ENCODE measurements around the gene ZNF697.

ZNF697 gene

DNA sequence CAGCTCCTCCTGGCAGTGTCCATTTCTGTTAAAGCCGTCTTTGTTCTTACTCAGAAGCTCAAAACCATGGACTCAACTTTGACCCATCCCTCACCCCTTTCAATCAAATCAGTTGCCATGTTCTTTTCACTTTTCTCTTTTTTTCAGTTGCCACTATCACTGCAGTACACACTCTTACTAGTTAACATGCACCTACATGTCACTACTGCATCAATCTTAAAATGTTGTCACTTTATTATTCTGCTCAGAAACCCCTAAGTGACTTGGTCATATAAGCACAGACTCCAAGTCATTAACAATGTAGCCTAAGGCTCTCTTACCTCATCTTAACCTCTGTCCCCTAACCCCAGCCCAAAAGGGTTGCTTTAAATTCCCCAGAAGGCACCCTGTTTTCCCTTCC, 9.0 kb downstream of the ZNF697 start:
- no peak overlapping the region for H3K4me3 ChIP-seq (ENCODE audit: low read depth, low read length)
- TF ChIP-seq, protein P1, sequence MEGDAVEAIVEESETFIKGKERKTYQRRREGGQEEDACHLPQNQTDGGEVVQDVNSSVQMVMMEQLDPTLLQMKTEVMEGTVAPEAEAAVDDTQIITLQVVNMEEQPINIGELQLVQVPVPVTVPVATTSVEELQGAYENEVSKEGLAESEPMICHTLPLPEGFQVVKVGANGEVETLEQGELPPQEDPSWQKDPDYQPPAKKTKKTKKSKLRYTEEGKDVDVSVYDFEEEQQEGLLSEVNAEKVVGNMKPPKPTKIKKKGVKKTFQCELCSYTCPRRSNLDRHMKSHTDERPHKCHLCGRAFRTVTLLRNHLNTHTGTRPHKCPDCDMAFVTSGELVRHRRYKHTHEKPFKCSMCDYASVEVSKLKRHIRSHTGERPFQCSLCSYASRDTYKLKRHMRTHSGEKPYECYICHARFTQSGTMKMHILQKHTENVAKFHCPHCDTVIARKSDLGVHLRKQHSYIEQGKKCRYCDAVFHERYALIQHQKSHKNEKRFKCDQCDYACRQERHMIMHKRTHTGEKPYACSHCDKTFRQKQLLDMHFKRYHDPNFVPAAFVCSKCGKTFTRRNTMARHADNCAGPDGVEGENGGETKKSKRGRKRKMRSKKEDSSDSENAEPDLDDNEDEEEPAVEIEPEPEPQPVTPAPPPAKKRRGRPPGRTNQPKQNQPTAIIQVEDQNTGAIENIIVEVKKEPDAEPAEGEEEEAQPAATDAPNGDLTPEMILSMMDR (IDR thresholded peaks at IDR 0.05; ENCODE audit: low read depth, low read length), result no peak

- H3K4me3 ChIP-seq (ENCODE audit: low read depth, low read length), result no peak overlapping the region
- TF ChIP-seq, protein P1 (IDR thresholded peaks at IDR 0.05; ENCODE audit: low read depth, low read length), result no peak
Measured at GRCh38 chr1:119637710-119638109, 10.4 kb downstream of the ZNF697 start.

DNA sequence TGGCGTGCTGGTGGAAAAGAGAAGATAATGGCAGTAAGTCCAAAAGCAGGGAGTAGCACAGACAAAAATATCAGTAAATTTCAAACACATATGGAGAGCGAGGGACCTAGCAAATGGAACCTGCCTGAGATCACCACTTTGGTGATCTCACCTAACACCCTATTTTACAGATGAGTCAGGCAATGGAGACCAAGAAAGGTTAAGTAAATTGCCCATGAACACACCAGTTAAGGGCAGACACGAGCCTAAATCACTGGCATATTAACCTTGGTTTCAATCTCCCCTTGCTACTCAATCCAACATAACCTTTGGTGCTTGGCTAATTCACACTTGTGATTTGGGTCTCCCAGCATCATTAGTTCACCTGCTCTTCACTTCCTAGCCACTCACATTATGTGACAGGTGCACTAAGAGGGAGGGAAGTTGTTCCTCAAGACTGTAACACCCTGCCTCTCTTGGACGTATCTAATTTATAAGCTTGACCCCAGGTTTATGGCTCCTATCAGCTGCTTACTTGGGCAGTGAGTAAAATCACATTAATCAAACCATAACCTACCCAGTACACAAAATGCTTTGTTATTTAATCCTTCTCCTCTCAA, 11.5 kb downstream of the ZNF697 start:
- no peak overlapping the region for H3K4me3 ChIP-seq (ENCODE audit: low read depth, low read length)
- TF ChIP-seq, protein P1 (IDR thresholded peaks at IDR 0.05; ENCODE audit: low read depth, low read length), result no peak

GRCh38 chr1:119635811-119636390, 12.2 kb downstream of the ZNF697 start:
- TF ChIP-seq, protein P1 (IDR thresholded peaks at IDR 0.05; ENCODE audit: low read depth, low read length), result no peak
- H3K4me3 ChIP-seq (ENCODE audit: low read depth, low read length), result no peak overlapping the region

DNA sequence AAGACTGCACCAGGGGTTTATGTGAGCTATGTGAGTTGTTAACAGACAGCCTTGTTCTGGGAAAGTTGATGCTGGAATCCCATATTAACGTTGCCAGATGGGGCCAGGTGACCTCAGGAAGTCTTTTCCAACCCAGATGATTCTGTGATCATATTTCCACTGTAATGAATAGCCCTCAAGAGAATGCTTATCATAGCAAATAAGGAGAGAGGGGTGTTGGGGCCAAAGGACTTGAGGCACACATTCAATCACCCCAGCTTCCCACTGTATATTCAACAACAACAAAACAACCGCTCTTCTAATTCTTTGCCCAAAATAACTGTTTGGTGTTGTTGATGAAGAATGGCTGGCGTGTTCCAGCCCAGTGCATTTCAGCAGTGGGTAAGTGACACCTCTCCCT, 14.1 kb downstream of the ZNF697 start:
- H3K4me3 ChIP-seq (ENCODE audit: low read depth, low read length), result no peak overlapping the region
- TF ChIP-seq, protein P1 (IDR thresholded peaks at IDR 0.05; ENCODE audit: low read depth, low read length), result no peak

DNA sequence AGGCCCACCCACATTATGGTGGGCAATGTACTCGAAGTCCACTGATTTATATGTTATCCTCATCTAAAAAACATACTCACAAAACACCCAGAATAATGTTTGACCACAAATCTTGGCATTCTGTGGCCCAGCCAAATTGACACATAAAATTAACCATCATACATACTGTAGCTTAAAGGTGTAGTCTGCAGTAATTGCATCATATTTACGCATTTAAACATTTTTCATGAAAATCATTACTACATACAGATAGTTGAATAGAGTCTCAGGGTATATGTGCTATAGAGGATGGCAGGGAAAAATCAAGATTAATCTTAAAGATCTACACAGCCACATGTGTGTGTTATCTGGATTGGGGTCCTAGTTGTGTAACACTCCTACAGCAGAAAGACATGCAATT, 14.5 kb downstream of the ZNF697 start:
- H3K4me3 ChIP-seq (ENCODE audit: low read depth, low read length), result no peak overlapping the region
- TF ChIP-seq, protein P1 (IDR thresholded peaks at IDR 0.05; ENCODE audit: low read depth, low read length), result no peak

DNA sequence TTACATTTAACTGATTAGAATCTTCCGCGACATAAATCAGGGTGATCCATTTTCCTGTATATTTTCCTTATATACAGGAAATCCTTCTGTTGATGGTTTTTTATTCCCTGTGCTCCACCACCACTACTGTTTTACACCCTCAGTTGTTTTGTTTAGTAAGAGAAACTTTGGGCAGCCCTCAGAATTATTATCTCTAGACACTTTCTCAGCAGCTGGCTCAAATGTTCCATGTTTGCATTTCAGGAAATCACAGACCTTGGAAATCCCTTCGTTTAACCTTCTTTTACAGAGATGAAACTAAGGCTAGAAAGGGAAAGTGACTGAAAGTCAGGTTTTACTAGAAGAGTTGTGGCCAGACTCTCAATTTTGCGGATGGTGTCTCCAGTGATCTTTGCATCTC, 15.2 kb downstream of the ZNF697 start:
- TF ChIP-seq, protein P1 (IDR thresholded peaks at IDR 0.05; ENCODE audit: low read depth, low read length), result no peak
- no peak overlapping the region for H3K4me3 ChIP-seq (ENCODE audit: low read depth, low read length)
